HepG2 (cell line): ENCODE measurements around the gene ARHGAP35. TPM values are rescaled to one million over a fixed set of nuclear protein-coding genes. Genes with fewer than 3 reads are reported as not detected.
A peak's percentile ranks its signal among the peaks of the same experiment; 100 is the strongest.

Experiments
- ATAC-seq: fragments of 200-7000 bp; cut with Tn5 transposase; 3 replicates; pipeline ENCODE4 v1.9.1; 2020; ENCODE audit warnings: mild to moderate bottlenecking, moderate library complexity
- BruUV-seq: library from RNA; stranded (reverse); fragments of 400-500 nt; replicated peaks from 2 replicates; lab custom pipeline; 2021; lab: Mats Ljungman, UMichigan
- CTCF ChIA-PET: fragments of 300-600 bp; formaldehyde crosslinking; extraction: SDS; loops from one replicate; lab custom pipeline; 2021; ENCODE audit warnings: low total read pairs, inconsistent platforms, low intra/inter-chr PET ratio; lab: Yijun Ruan, JAX
- POLR2A ChIA-PET: fragments of 350-600 bp; sonication (Branson Sonifier 250); formaldehyde crosslinking; loops from one replicate; lab custom pipeline; 2020; ENCODE audit warnings: antibody characterized with exemption, inconsistent platforms; lab: Yijun Ruan, JAX
- DNase-seq: peaks from one replicate; pipeline ENCODE4 v3.0.0-alpha.2; 2015; ENCODE audit warnings: low spot score
- FAIRE-seq: peaks from 3 replicates; lab custom pipeline; 2011; peaks lifted over from hg19 to GRCh38; lab: Jason Lieb, UNC
- H2AFZ ChIP-seq: one replicate; pipeline ENCODE4 v1.6.1; 2011; ENCODE audit warnings: low read length, inconsistent platforms
- H3K27ac ChIP-seq: fragments of 300-600 bp; 3 replicates; pipeline ENCODE4 v1.8.0; 2011; ENCODE audit warnings: mixed run types, mild to moderate bottlenecking, mixed read lengths, low read length, inconsistent platforms; ENCODE audit not compliant: insufficient read depth; ENCODE audit errors: extremely low read length
- H3K27me3 ChIP-seq, 2 experiments: fragments of 200-600 bp in 1 of 2; 2 replicates in 1 of 2; 3 replicates in 1 of 2; pipeline versions ENCODE4 v1.6.0 to v1.8.0; 2011; ENCODE audit warnings: low read length in 2 of 2, mild to moderate bottlenecking in 2 of 2, moderate library complexity in 2 of 2, inconsistent platforms in 1 of 2; ENCODE audit not compliant: insufficient read depth in 2 of 2, control insufficient read depth in 1 of 2
- H3K36me3 ChIP-seq, 2 experiments: fragments of 200-600 bp in 1 of 2; replicated peaks in 1 of 2; 2 replicates in 1 of 2; 3 replicates in 1 of 2; pipeline versions ENCODE4 v1.5.1 to v1.8.0; 2011; ENCODE audit warnings: low read length in 2 of 2, inconsistent platforms in 1 of 2; ENCODE audit not compliant: insufficient read depth in 2 of 2, control insufficient read depth in 1 of 2
- H3K4me1 ChIP-seq: 2 replicates; pipeline ENCODE4 v1.5.1; 2012; ENCODE audit warnings: low read length, inconsistent platforms; ENCODE audit not compliant: insufficient read depth
- H3K4me2 ChIP-seq: 2 replicates; pipeline ENCODE4 v1.6.0; 2011; ENCODE audit warnings: low read depth, low read length, inconsistent platforms
- H3K4me3 ChIP-seq, 3 experiments: fragments of 200-600 bp in 1 of 3; sonication (generic), shearing (Covaris generic) in 1 of 3; replicated peaks in 1 of 3; 2 replicates each; pipeline ENCODE4 v1.5.1; 2011 to 2016; ENCODE audit warnings: low read length in 3 of 3, inconsistent platforms in 2 of 3, low read depth in 2 of 3, mild to moderate bottlenecking in 2 of 3, control low read depth in 1 of 3, mixed read lengths in 1 of 3; ENCODE audit not compliant: insufficient read depth in 1 of 3
- H3K79me2 ChIP-seq: one replicate; pipeline ENCODE4 v1.6.1; 2011; ENCODE audit warnings: low read length, inconsistent platforms; ENCODE audit not compliant: insufficient read depth
- H3K9ac ChIP-seq: 2 replicates; pipeline ENCODE4 v1.6.0; 2011; ENCODE audit warnings: mild to moderate bottlenecking, low read depth, low read length, inconsistent platforms; ENCODE audit not compliant: insufficient read depth
- H3K9me3 ChIP-seq: 2 replicates; pipeline ENCODE4 v1.5.1; 2012; ENCODE audit warnings: mild to moderate bottlenecking, low read length
- H4K20me1 ChIP-seq: 2 replicates; pipeline ENCODE4 v1.6.0; 2011; ENCODE audit warnings: inconsistent platforms, mild to moderate bottlenecking, low read length, moderate library complexity; ENCODE audit not compliant: insufficient read depth
- AGO2 ChIP-seq: fragments of 200-400 bp; formaldehyde crosslinking; optimal IDR thresholded peaks from 2 replicates; pipeline ENCODE3; 2017; ENCODE audit warnings: mild to moderate bottlenecking, low read depth, low read length, moderate library complexity
- CREM ChIP-seq, 2 experiments: sonication (generic) in 1 of 2; formaldehyde crosslinking in 1 of 2; IDR thresholded peaks; 2 replicates each; pipeline versions ENCODE4 v1.4.0 to v1.6.1; 2016 to 2020; ENCODE audit warnings: antibody characterized with exemption in 1 of 2, mild to moderate bottlenecking in 1 of 2, missing genetic modification reagents in 1 of 2
- KDM3A ChIP-seq: IDR thresholded peaks from 2 replicates; pipeline ENCODE4 v1.6.1; 2018; ENCODE audit warnings: low read depth, missing compliant biosample characterization
- NFIC ChIP-seq: IDR thresholded peaks from 2 replicates; pipeline ENCODE4 v1.6.1; 2012; ENCODE audit warnings: mild to moderate bottlenecking, low read length, inconsistent platforms
- PHF20 ChIP-seq: sonication (generic); formaldehyde crosslinking; IDR thresholded peaks from 2 replicates; pipeline ENCODE4 v1.5.0; 2020; ENCODE audit warnings: mild to moderate bottlenecking, missing genetic modification reagents
- PLRG1 ChIP-seq: fragments of 450-650 bp; conservative IDR thresholded peaks from 2 replicates; pipeline ENCODE4 v1.6.1; 2016
- POGZ ChIP-seq: sonication (generic); formaldehyde crosslinking; IDR thresholded peaks from 2 replicates; pipeline ENCODE4 v1.4.0; 2020; ENCODE audit warnings: mild to moderate bottlenecking, missing genetic modification reagents
- SKI ChIP-seq: fragments of 450-650 bp; IDR thresholded peaks from one replicate; pipeline ENCODE4 v1.6.1; 2018; ENCODE audit warnings: mild to moderate bottlenecking; ENCODE audit not compliant: partially characterized antibody
- TCF7L2 ChIP-seq: IDR thresholded peaks from 2 replicates; pipeline ENCODE4 v1.6.1; 2011; ENCODE audit warnings: mild to moderate bottlenecking, low read depth, low read length, moderate library complexity
- TRIM24 ChIP-seq: sonication (generic); formaldehyde crosslinking; IDR thresholded peaks from 2 replicates; pipeline ENCODE4 v1.8.0; 2022; ENCODE audit warnings: mild to moderate bottlenecking, missing genetic modification reagents
- ZNF383 ChIP-seq: sonication (generic); formaldehyde crosslinking; IDR thresholded peaks from 2 replicates; pipeline ENCODE4 v1.4.0; 2020; ENCODE audit warnings: missing genetic modification reagents, mild to moderate bottlenecking, borderline replicate concordance
- ZNF737 ChIP-seq: sonication (generic); formaldehyde crosslinking; IDR thresholded peaks from 2 replicates; pipeline ENCODE4 v1.5.0; 2020; ENCODE audit warnings: missing genetic modification reagents, mild to moderate bottlenecking, borderline replicate concordance
- WGBS: methylation state at CpG from one replicate; pipeline ENCODE4 v1.1.6; 2017; ENCODE audit warnings: low lambda C conversion rate; 5-methylcytosine and 5-hydroxymethylcytosine counted together
- in situ Hi-C: cut with HindIII; loops from 2 replicates; pipeline ENCODE4 v1.10.0; 2017; ENCODE audit warnings: low pct_unique_long_range_greater_than_20kb; ENCODE audit not compliant: extremely low pct_ligation_motif_present
- intact Hi-C: fragments of 100-400 bp; cut with micrococcal nuclease; formaldehyde crosslinking; loops from one replicate; pipeline ENCODE4 v1.10.0; 2022; ENCODE audit not compliant: unreplicated experiment
- polyA plus RNA-seq, 8 experiments: library from polyadenylated mRNA; depleted of rRNA in 3 of 8; stranded (reverse) in 7 of 8; unstranded in 1 of 8; fragments of >200 nt; fragmentation: Illumina TruSeq in 4 of 8; extraction: Trizol in 4 of 8; gene quantifications; 2 replicates each; pipeline versions ENCODE4 v1.2.1 to v1.2.3, GENCODE V29; 2011 to 2016; ENCODE audit warnings: low read depth in 4 of 8, missing spikeins in 1 of 8, mixed read lengths in 1 of 8; ENCODE audit not compliant: insufficient read depth in 1 of 8
- total RNA-seq, 5 experiments: library from RNA; depleted of rRNA; stranded (reverse); fragments of >200 nt; fragmentation: Illumina TruSeq; extraction: Trizol; gene quantifications; 2 replicates each; pipeline ENCODE4 v1.2.3, GENCODE V29; 2016; ENCODE audit warnings: low read depth in 1 of 5

ARHGAP35 gene
- total and polyA plus RNA-seq, 2 of the 13 experiments (the other 11 are each of a cell fraction or from before 2014, with no cell fraction given) = 30.1 to 30.2 TPM

DNA sequence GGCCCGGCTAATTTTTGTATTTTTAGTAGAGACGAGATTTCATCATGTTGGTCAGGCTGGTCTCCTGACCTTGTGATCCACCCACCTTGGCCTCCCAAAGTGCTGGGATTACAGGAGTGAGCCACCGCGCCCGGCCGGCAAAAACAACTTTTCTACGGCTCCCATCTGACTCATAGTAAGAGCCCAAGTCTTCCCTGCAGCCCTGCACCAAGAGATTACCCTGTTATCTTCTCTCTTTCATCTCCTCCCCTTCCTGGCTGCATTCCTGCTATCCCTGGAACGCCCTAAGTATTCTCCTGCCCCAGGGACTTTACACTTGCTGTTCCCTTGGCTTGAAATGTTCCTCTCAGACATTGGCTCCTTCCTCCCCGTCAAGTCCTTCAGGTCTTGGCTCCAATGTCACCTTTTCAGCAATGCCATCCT lies 16.7 kb upstream of the ARHGAP35 start:
- H3K27ac ChIP-seq = no peak overlapping the region
- TF ChIP-seq ZNF737 (CRISPR knock-in tag) = no peak
- no peak for TF ChIP-seq POGZ (CRISPR knock-in tag)
- no peak for TF ChIP-seq KDM3A
- no peak for TF ChIP-seq PLRG1
- TF ChIP-seq PHF20 = no peak
- TF ChIP-seq TRIM24 (CRISPR knock-in tag) = no peak
- no peak for TF ChIP-seq ZNF383
- TF ChIP-seq CREM (IDR thresholded peaks at IDR 0.05) = no peak
- TF ChIP-seq CREM (CRISPR knock-in tag; IDR thresholded peaks at IDR 0.05) = no peak
- TF ChIP-seq SKI = no peak
- TF ChIP-seq TCF7L2 = no peak
- TF ChIP-seq, all 625 proteins: peak for 0
- Histone ChIP-seq H3K9ac (no peak overlapping the region), H3K4me1 (peaks cover 15% of the 10 kb centered on the region), H3K36me3 (peaks cover 8 to 32% of the 10 kb centered on the region in 2 experiments), H4K20me1 (0 out of 2 replicates have a peak, but pooled peaks cover 5% of the 10 kb centered on the region), H3K4me3 (no peak overlapping the region), H3K27me3 (no peaks in the 10 kb centered on the region), H3K79me2 (peaks cover 4% of the 10 kb centered on the region), H3K4me2 (no peak overlapping the region), H3K9me3 (no peaks in the 10 kb centered on the region), H2AFZ (no peak overlapping the region)
- DNase-seq (no peak), ATAC-seq (no peak), FAIRE-seq (no peak)
- ChIA-PET CTCF (no interaction called here), POLR2A (no interaction called here)
- WGBS = 93% methylated on average over 9 of the region's 9 CpGs
- intact Hi-C loops (loop anchor here (5.0 kb wide), 1 partner anchor 87 kb away; no protein-coding TSS in a partner anchor), in situ Hi-C loops (loop anchor here (5.0 kb wide), 2 partner anchors 62 to 92 kb away; no protein-coding TSS in a partner anchor)
- no TSS peak for BruUV-seq

GRCh38 chr19:46845959-46846459 lies 14.8 kb upstream of the ARHGAP35 start:
- FAIRE-seq (no peak), DNase-seq (no peak), ATAC-seq (no peak)
- H3K27ac ChIP-seq = no peak overlapping the region
- intact Hi-C loops = no loop called here
- ChIA-PET POLR2A (no interaction called here), CTCF (no interaction called here)
- no peak overlapping the region for H3K4me2 ChIP-seq
- H3K4me3 ChIP-seq = no peak overlapping the region
- in situ Hi-C loops = no loop called here
- no peaks in the 10 kb centered on the region for H3K27me3 ChIP-seq
- 95% methylated on average over 19 of the region's 19 CpGs for WGBS
- H4K20me1 ChIP-seq = no peaks in the 10 kb centered on the region
- H3K9me3 ChIP-seq = no peaks in the 10 kb centered on the region
- no peak overlapping the region for H2AFZ ChIP-seq
- H3K9ac ChIP-seq = no peak overlapping the region
- BruUV-seq = no TSS peak
- peaks cover 15% of the 10 kb centered on the region for H3K4me1 ChIP-seq
- peaks cover 3 to 22% of the 10 kb centered on the region in 2 experiments; a peak in 4 of 5 replicates for H3K36me3 ChIP-seq
- peaks cover 13% of the 10 kb centered on the region for H3K79me2 ChIP-seq
- no peak for TF ChIP-seq NFIC
- TF ChIP-seq AGO2 = peak; percentile 24
